GM21390 (cell line): ENCODE measurements around the gene HRH1.
A peak's percentile ranks its signal among the peaks of the same experiment; 100 is the strongest.
"Not testable (repeated sequence)": the region's sequence is repeated elsewhere in the genome, so short reads cannot be mapped to it uniquely, and the experiment has no call there.

ENCODE experiments used
- ATAC-seq: cut with Tn5 transposase; IDR thresholded peaks from one replicate; pipeline ENCODE4 v1.9.1; 2021; ENCODE audit not compliant: unreplicated experiment

HRH1 gene

DNA sequence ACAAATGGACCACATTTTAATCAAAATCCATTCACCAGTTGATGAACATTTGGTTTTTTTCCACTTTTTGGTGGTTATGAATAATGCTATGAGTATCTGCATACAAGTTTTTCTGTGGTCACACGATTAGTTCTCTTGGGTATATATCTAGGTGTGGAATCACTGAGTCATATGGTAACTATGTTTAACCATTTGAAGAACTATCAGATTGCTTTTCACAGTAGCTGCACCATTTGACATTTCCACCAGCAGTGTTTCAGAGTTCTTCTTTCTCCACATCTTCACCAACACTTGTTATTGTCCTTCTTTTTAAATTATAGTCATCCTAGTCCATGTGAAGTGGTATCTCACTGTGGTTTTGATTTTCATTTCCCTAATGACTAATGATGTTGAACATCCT is 84.6 kb downstream of the HRH1 start:
- ATAC-seq: no peak

GRCh38 chr3:11239796-11240195 is 85.5 kb downstream of the HRH1 start:
- no peak for ATAC-seq

DNA sequence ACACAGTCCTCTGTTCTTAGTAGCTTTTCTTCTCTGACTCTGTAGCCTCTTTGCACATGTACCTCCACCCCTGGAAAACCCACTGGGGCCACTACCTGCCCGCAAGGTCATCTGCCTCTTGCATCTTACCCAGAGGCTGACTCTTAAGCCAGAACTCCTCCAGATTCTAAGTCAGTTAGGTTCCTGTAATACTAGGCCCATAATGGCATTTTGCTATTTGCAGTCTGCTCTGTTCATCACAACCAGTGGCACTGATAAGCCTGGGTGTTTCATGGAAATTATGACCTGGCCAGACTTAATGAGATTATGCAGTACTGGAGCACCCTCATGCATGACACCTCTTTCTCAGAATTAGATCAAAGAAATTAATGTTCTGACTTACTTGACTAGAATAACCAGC is 86.2 kb downstream of the HRH1 start:
- ATAC-seq: no peak

DNA sequence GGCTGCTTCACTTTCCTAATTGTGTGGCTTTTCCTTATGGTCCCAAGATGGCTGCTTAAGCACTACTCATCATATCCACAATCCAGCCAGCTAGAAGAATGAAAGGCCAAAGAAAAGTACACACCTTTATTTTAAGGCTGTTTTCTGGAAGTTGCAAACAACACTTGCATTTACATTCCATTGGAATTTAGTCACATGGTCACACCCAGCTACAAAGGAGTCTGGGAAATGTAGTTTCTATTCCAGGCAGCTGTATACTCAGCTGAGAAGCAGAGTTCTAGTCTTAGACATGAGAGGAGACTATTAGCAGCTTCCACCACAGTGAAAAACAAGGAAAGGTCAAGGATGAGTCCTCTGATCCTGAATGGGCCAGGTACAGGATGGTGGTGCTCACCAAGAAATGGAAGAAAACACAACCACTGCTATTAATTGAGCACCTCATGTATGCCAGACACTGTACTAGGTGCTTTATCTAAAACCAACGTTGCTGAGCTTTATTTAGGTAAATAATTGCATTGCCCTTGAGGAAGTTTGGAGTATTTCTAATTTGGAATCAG is 89.9 kb downstream of the HRH1 start:
- no peak for ATAC-seq

- ATAC-seq: no peak
Observed at GRCh38 chr3:11245276-11245675, 91.0 kb downstream of the HRH1 start.

DNA sequence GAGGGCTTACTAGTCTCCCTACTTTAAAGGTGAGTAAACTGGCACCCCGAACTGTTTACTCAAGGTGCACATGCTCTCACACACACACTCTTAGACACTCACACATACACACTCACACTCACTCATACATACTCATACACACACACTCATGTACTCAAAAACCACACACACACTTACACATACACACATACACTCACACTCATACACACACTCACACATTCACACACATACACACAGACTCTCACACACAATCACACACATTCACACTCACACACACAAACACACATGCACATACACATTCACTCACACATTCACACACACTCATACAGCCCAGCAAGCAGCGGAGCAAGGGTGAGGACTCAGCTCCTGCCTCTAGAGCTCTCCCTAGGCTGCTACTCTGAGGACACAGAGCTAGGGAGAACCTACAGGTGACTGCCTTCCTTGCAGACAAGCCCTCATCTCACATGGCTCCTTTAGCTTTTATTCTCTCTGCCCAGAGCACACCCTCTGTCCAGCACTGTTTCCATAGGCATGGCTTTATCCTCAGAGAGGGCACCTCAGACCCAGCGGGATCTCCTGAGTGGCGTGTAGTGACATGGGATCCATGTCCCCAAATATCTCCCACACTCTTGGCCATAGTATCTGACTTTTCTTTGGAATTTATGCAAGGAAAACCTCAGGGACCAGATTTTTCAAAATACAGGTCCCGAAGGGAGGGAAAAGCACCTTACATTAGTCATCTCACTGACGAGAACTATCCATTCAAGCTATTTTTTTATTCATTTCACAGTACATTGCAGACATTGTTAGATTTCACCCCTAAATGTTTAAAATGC is 91.8 kb downstream of the HRH1 start:
- ATAC-seq: no peak

DNA sequence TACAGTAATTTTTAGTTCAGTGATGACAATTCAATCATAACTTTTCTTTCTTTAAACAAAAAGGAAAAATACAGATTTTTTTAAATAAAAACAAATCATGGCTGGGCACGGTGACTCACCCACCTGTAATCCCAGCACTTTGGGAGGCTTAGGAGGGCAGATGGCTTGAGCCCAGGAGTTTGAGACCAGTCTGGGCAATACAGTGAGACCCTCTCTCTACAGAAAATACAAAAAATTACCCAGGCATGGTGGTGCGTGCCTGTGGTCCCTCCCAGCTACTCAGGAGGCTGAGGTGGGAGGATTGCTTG is 92.3 kb downstream of the HRH1 start:
- no peak for ATAC-seq

GRCh38 chr3:11247362-11247761 is 93.1 kb downstream of the HRH1 start:
- no peak for ATAC-seq

- no peak for ATAC-seq
Observed at GRCh38 chr3:11248596-11248995, 94.3 kb downstream of the HRH1 start.

- ATAC-seq: no peak
Observed at GRCh38 chr3:11250902-11251806, 96.9 kb downstream of the HRH1 start.

DNA sequence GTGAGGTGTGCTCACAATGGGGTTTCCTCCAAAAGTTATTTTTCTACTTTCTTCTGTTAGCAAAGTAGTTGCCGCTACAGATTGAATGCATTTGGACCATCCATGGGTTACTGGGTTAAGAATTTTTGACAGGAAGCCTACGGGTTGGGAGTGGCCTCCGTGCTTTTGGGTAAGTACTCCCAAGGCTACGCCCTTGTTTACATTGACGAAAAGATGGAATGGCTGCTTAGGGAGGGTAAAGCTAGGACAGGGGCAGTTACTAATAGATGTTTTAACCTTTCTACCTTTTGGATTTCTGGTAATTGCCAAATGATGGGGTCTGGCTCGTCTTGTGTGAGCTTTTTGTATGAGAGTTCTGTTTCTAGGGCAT is 97.5 kb downstream of the HRH1 start:
- ATAC-seq: no peak

GRCh38 chr3:11254876-11255275 is 100.6 kb downstream of the HRH1 start:
- no peak for ATAC-seq

DNA sequence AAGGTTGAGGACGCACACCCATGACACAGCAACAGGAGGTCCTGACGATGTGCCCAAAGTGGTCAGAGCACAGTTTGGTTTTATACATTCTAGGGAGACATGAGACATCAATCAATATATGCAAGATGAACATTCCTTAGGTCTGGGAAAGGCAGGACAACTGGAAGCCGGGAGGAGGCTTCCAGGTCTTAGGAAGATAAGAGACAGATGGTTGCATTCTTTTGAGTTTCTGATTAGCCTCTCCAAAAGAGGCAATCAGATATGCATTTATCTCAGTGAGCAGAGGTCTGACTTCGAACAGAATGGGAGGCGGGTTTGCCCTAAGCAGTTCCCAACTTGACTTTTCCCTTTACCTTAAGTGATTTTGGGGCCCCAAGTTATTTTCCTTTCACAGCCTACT is 101.2 kb downstream of the HRH1 start:
- ATAC-seq: not testable (repeated sequence)

DNA sequence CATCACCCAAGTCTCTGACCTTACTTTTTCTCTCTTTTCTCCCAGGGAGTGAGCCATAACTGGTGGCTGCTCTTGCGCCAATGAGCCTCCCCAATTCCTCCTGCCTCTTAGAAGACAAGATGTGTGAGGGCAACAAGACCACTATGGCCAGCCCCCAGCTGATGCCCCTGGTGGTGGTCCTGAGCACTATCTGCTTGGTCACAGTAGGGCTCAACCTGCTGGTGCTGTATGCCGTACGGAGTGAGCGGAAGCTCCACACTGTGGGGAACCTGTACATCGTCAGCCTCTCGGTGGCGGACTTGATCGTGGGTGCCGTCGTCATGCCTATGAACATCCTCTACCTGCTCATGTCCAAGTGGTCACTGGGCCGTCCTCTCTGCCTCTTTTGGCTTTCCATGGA is 104.7 kb downstream of the HRH1 start:
- no peak for ATAC-seq

DNA sequence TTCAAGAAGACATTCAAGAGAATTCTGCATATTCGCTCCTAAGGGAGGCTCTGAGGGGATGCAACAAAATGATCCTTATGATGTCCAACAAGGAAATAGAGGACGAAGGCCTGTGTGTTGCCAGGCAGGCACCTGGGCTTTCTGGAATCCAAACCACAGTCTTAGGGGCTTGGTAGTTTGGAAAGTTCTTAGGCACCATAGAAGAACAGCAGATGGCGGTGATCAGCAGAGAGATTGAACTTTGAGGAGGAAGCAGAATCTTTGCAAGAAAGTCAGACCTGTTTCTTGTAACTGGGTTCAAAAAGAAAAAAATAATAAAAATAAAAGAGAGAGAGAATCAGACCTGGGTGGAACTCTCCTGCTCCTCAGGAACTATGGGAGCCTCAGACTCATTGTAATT is 106.2 kb downstream of the HRH1 start:
- no peak for ATAC-seq

- ATAC-seq: no peak
Observed at GRCh38 chr3:11269007-11269406, 114.7 kb downstream of the HRH1 start.

- peak; percentile 99 for ATAC-seq
Observed at GRCh38 chr3:11271986-11272904, 118.0 kb downstream of the HRH1 start, which contains the start of gene ATG7. ATG7 (plus strand) TSS chr3:11272397; CDS start chr3:11298696, 26,299 bp downstream.

DNA sequence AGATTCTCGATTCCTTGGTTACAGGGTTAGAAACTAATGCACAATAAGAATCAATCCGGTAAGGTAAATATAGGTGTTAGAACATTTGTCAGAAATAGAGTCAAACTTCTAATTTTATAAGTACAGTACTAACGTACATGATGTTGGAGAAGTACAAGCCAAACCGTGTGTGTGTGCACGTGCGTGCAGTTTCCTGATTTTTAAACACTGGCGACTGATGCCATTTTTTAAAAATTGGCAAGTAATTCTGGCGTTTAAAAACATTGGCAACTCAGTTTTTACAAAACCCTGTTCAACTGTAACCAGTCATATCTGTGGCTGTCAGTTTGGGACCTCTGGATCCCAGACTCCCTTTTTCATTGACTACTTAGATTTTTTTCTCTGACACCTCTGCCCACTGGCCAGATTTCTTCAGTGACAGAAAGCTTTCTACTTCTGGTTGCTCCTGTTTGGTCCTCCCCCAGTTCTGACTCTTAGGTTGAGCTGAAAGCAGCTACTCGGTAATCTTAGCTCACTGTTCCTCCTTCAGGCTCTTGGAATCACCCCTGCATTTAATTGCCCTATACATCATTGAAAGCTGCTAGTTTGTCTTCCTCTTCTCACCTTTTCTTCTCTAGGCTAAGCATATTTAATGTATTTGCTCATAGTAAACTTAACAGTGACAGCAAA is 118.7 kb downstream of the HRH1 start:
- ATAC-seq: no peak

DNA sequence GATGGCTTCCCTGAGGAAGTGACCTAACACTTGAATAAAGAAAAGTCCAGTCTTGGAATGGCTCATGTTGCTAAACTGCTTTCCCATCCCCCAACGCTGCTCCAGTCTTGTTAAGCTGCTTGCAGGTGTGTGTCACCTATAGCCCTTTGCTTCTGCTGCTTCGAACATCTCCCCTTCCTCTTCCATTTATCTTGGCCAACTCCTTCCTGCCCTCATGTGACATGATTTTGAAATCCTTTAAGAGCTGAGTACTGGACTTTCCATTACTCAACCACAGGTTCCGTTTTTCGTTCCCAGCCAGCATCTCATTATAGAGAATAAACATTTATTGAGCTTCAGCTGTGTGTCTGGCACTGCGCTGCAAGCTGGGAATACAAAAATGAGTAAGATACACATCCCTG is 119.6 kb downstream of the HRH1 start:
- no peak for ATAC-seq

- no peak for ATAC-seq
Observed at GRCh38 chr3:11274566-11275142, 120.4 kb downstream of the HRH1 start.
